Thyroid gland (tissue), 4 donors: ENCODE data around the gene COL9A3.

Source experiments
- POLR2A ChIP-seq, 2 donors: fragments of 450-650 bp; IDR thresholded peaks; one replicate each; pipeline ENCODE4 v1.6.1; 2017; ENCODE audit warnings: antibody characterized with exemption in 2 of 2, mild to moderate bottlenecking in 2 of 2, moderate library complexity in 1 of 2
- TF ChIP-seq, protein P1 (sequence below), 6 experiments: fragments of 200-600 bp in 3 of 6; fragments of 450-650 bp in 3 of 6; sonication (generic) in 3 of 6; IDR thresholded peaks; one replicate each; pipeline ENCODE4 v1.5.1; 2016 to 2019; ENCODE audit warnings: antibody characterized with exemption in 6 of 6, mild to moderate bottlenecking in 2 of 6, inconsistent platforms in 1 of 6, moderate library complexity in 1 of 6

GRCh38 chr20:62821726-62822210 lies 4.9 kb downstream of the COL9A3 start:
- TF ChIP-seq, protein P1, sequence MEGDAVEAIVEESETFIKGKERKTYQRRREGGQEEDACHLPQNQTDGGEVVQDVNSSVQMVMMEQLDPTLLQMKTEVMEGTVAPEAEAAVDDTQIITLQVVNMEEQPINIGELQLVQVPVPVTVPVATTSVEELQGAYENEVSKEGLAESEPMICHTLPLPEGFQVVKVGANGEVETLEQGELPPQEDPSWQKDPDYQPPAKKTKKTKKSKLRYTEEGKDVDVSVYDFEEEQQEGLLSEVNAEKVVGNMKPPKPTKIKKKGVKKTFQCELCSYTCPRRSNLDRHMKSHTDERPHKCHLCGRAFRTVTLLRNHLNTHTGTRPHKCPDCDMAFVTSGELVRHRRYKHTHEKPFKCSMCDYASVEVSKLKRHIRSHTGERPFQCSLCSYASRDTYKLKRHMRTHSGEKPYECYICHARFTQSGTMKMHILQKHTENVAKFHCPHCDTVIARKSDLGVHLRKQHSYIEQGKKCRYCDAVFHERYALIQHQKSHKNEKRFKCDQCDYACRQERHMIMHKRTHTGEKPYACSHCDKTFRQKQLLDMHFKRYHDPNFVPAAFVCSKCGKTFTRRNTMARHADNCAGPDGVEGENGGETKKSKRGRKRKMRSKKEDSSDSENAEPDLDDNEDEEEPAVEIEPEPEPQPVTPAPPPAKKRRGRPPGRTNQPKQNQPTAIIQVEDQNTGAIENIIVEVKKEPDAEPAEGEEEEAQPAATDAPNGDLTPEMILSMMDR (IDR thresholded peaks at IDR 0.05) = no peak
- TF ChIP-seq POLR2A (IDR thresholded peaks at IDR 0.05) = no peak
